ENCODE data around the gene FILIP1L.

DNA sequence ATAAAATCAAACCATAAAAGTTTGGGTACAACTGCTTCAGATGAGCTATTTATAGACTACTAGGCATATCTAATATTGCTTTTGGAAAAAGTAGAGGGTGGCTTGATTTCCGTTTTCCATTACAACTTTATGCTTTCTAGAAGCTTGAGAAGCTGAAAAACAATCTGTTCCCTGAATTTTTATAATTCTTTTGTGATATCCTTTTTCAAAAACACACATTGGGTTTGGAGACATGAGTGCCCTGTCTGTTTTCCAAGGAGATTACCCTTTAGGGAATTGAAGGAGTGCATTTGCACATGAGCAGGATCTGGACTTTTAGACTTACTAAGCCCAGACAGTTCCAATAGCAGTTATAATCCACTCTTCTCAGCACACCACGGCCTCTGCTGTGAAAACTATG is 49.5 kb upstream of the FILIP1L start:
- TF ChIP-seq, protein P1, sequence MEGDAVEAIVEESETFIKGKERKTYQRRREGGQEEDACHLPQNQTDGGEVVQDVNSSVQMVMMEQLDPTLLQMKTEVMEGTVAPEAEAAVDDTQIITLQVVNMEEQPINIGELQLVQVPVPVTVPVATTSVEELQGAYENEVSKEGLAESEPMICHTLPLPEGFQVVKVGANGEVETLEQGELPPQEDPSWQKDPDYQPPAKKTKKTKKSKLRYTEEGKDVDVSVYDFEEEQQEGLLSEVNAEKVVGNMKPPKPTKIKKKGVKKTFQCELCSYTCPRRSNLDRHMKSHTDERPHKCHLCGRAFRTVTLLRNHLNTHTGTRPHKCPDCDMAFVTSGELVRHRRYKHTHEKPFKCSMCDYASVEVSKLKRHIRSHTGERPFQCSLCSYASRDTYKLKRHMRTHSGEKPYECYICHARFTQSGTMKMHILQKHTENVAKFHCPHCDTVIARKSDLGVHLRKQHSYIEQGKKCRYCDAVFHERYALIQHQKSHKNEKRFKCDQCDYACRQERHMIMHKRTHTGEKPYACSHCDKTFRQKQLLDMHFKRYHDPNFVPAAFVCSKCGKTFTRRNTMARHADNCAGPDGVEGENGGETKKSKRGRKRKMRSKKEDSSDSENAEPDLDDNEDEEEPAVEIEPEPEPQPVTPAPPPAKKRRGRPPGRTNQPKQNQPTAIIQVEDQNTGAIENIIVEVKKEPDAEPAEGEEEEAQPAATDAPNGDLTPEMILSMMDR (conservative IDR thresholded peaks at IDR 0.05), result no peak
- no peak for TF ChIP-seq ZFX (IDR thresholded peaks at IDR 0.05)
